Activated CD8-positive, alpha-beta memory T cell treated with anti-CD3 and anti-CD28 coated beads, Interleukin-2, amount 10 ng/mL, durations not matched to agents 7 days and 5 days (primary cell): ENCODE data around the gene SMLR1. TPM values are rescaled to one million over a fixed set of nuclear protein-coding genes. Genes with fewer than 3 reads are reported as not detected.

Experiments
- ATAC-seq: fragments of 150-1000 bp; cut with Tn5 transposase; one replicate; pipeline ENCODE4 v1.10.0; 2021; ENCODE audit warnings: moderate library complexity
- CTCF ChIA-PET: fragments of 350-600 bp; sonication (Branson Sonifier 250); formaldehyde crosslinking; loops from one replicate; lab custom pipeline; 2021; ENCODE audit warnings: antibody characterized with exemption; lab: Charles Lee
- DNase-seq: peaks from one replicate; pipeline ENCODE4 v3.0.0-alpha.2; 2020
- H3K27ac Mint-ChIP-seq: one replicate; pipeline ENCODE4 v1.8.0; 2021; ENCODE audit warnings: mild to moderate bottlenecking, mixed read lengths
- H3K27me3 Mint-ChIP-seq: one replicate; pipeline ENCODE4 v1.8.0; 2021; ENCODE audit warnings: mixed read lengths
- H3K36me3 Mint-ChIP-seq: one replicate; pipeline ENCODE4 v1.8.0; 2021; ENCODE audit warnings: mild to moderate bottlenecking, mixed read lengths
- H3K4me1 Mint-ChIP-seq: one replicate; pipeline ENCODE4 v1.8.0; 2021; ENCODE audit warnings: mixed read lengths
- H3K4me3 Mint-ChIP-seq: one replicate; pipeline ENCODE4 v1.8.0; 2021; ENCODE audit warnings: mild to moderate bottlenecking, moderate library complexity, mixed read lengths
- H3K9me3 Mint-ChIP-seq: one replicate; pipeline ENCODE4 v1.8.0; 2022; ENCODE audit warnings: low read depth, mixed read lengths
- total RNA-seq, 2 experiments: library from RNA; stranded (reverse); gene quantifications; one replicate each; pipeline ENCODE4 v1.2.3, GENCODE V29; 2021

SMLR1 gene
- total RNA-seq, 2 experiments from 2014 or later: not detected

GRCh38 chr6:130870179-130870880 lies 43.1 kb downstream of the SMLR1 start:
- no peak for ATAC-seq
- Mint-ChIP-seq H3K4me1 (peaks cover 7% of the 10 kb centered on the region), H3K27me3 (no peaks in the 10 kb centered on the region), H3K9me3 (no peaks in the 10 kb centered on the region), H3K27ac (no peak overlapping the region), H3K4me3 (no peak overlapping the region), H3K36me3 (no peaks in the 10 kb centered on the region)
- CTCF ChIA-PET: interaction anchor here (0.7 to 2.2 kb wide), 7 partner anchors 10 to 917 kb away, joined by 3 to 9 read pairs (median 4); no protein-coding TSS in a partner anchor
- no peak for DNase-seq

- CTCF ChIA-PET: interaction anchor here (1.0 to 2.4 kb wide), 11 partner anchors 8 to 548 kb away, joined by 3 to 13 read pairs (median 5); no protein-coding TSS in a partner anchor
- H3K9me3 Mint-ChIP-seq: no peaks in the 10 kb centered on the region
- no peak overlapping the region for H3K27ac Mint-ChIP-seq
- no peaks in the 10 kb centered on the region for H3K36me3 Mint-ChIP-seq
- H3K27me3 Mint-ChIP-seq: no peaks in the 10 kb centered on the region
- peak; percentile 79 for DNase-seq
- no peak overlapping the region for H3K4me3 Mint-ChIP-seq
- peak; percentile 49 for ATAC-seq
- H3K4me1 Mint-ChIP-seq: peaks cover 7% of the 10 kb centered on the region
Observed at GRCh38 chr6:130872250-130873095, 45.3 kb downstream of the SMLR1 start.

GRCh38 chr6:130873746-130874145 lies 46.5 kb downstream of the SMLR1 start:
- no peak for ATAC-seq
- DNase-seq: no peak
- CTCF ChIA-PET: interaction anchor here (1.0 to 2.4 kb wide), 5 partner anchors 10 to 551 kb away, joined by 3 to 13 read pairs (median 5); no protein-coding TSS in a partner anchor
- H3K4me1 Mint-ChIP-seq: peaks cover 7% of the 10 kb centered on the region
- no peak overlapping the region for H3K4me3 Mint-ChIP-seq
- no peaks in the 10 kb centered on the region for H3K9me3 Mint-ChIP-seq
- no peaks in the 10 kb centered on the region for H3K27me3 Mint-ChIP-seq
- H3K27ac Mint-ChIP-seq: no peak overlapping the region
- H3K36me3 Mint-ChIP-seq: no peaks in the 10 kb centered on the region

- no peaks in the 10 kb centered on the region for H3K9me3 Mint-ChIP-seq
- H3K27me3 Mint-ChIP-seq: no peaks in the 10 kb centered on the region
- ATAC-seq (no peak), DNase-seq (no peak)
- no peaks in the 10 kb centered on the region for H3K4me1 Mint-ChIP-seq
- no peaks in the 10 kb centered on the region for H3K36me3 Mint-ChIP-seq
- CTCF ChIA-PET: interaction anchor here (0.7 to 1.3 kb wide), 2 partner anchors 9 to 182 kb away, joined by 3 read pairs; no protein-coding TSS in a partner anchor
- H3K4me3 Mint-ChIP-seq: no peak overlapping the region
- H3K27ac Mint-ChIP-seq: no peak overlapping the region
Observed at GRCh38 chr6:130879826-130880225, 52.6 kb downstream of the SMLR1 start.

GRCh38 chr6:130882370-130882769 lies 55.2 kb downstream of the SMLR1 start:
- H3K36me3 Mint-ChIP-seq: no peaks in the 10 kb centered on the region
- no peaks in the 10 kb centered on the region for H3K27me3 Mint-ChIP-seq
- no peak overlapping the region for H3K27ac Mint-ChIP-seq
- DNase-seq (no peak), ATAC-seq (no peak)
- CTCF ChIA-PET: interaction anchor here (1.0 kb wide), 1 partner anchor 651 kb away, joined by 3 read pairs; no protein-coding TSS in a partner anchor
- no peak overlapping the region for H3K4me3 Mint-ChIP-seq
- H3K4me1 Mint-ChIP-seq: no peaks in the 10 kb centered on the region
- no peaks in the 10 kb centered on the region for H3K9me3 Mint-ChIP-seq

GRCh38 chr6:130885392-130886192 lies 58.4 kb downstream of the SMLR1 start:
- Mint-ChIP-seq H3K4me1 (no peaks in the 10 kb centered on the region), H3K9me3 (no peaks in the 10 kb centered on the region), H3K36me3 (no peaks in the 10 kb centered on the region), H3K27ac (no peak overlapping the region), H3K4me3 (no peak overlapping the region), H3K27me3 (no peaks in the 10 kb centered on the region)
- DNase-seq (peak; percentile 79), ATAC-seq (peak; percentile 78)
- CTCF ChIA-PET: interaction anchor here (0.7 to 4.6 kb wide), 18 partner anchors 8 to 742 kb away, joined by 3 to 55 read pairs (median 6); partner anchors contain the start of genes EPB41L2 and MED23

Other genes with a start within 250 kb of the SMLR1 start
- gene EPB41L2, start 235.8 kb downstream of the SMLR1 start, total RNA-seq: 10 to 100 TPM; 32.8 to 58.0 TPM